ENCODE results near the gene KRTAP3-1. TPM values are rescaled to one million over a fixed set of nuclear protein-coding genes. Genes with fewer than 3 reads are reported as not detected.
"Not testable (repeated sequence)": the region's sequence is repeated elsewhere in the genome, so short reads cannot be mapped to it uniquely, and the experiment has no call there.

The KRTAP3-1 gene
- polyA plus RNA-seq, 1 donor from 2014 or later: not detected

DNA sequence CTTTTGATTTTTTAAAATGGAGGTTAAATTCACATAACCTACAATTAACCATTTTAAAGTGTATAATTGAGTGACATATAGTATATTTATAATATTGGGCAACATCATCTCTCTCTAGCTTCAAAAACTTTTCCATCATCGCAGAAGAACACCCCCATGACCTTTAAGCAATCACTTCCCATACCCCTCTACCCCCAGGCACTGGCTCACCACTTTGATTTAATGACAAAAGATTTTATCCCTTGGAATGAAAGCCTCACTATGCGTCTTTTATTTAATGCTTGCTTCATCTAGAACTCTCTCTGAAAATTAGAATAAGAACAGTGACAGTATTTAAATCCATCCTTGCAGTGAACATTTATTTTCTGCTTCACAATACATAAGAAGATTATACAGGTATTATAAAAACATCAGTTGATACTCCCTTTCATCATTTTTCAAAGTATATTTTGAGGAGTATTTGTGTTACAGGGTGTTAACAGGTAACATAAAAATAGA, 29.0 kb upstream of the KRTAP3-1 start:
- Histone ChIP-seq H4K20me1 (ENCODE audit: insufficient read depth) (no peaks in the 10 kb centered on the region), H3K4me3 (ENCODE audit: low read length) (no peak overlapping the region), H2AFZ (ENCODE audit: low read depth, low read length) (no peak overlapping the region), H3K4me2 (ENCODE audit: low read length) (no peak overlapping the region), H3K36me3 (ENCODE audit: insufficient read depth, low read length) (no peaks in the 10 kb centered on the region), H3F3A (ENCODE audit: insufficient read depth, low read length, poor library complexity, severe bottlenecking) (no peaks in the 10 kb centered on the region), H3K27me3 (ENCODE audit: insufficient read depth, low read depth, low read length) (no peaks in the 10 kb centered on the region), H3K79me2 (replicated peaks; ENCODE audit: insufficient read depth, low read length) (no peaks in the 10 kb centered on the region), H3K9me3 (ENCODE audit: low read length) (no peaks in the 10 kb centered on the region), H3K27ac (ENCODE audit: low read length) (no peak overlapping the region), H3K9me2 (ENCODE audit: insufficient read depth, low read length) (no peaks in the 10 kb centered on the region), H3K9ac (ENCODE audit: low read length) (no peak overlapping the region)
- TF ChIP-seq EZH2 (IDR thresholded peaks at IDR 0.05; ENCODE audit: borderline replicate concordance, insufficient read depth, low read length, poor library complexity, severe bottlenecking): no peak
- no peak for TF ChIP-seq CTCF (IDR thresholded peaks at IDR 0.05; ENCODE audit: poor library complexity, severe bottlenecking)
- TF ChIP-seq EP300 (conservative IDR thresholded peaks at IDR 0.05; ENCODE audit: poor library complexity, severe bottlenecking): no peak
- TF ChIP-seq TAF1 (IDR thresholded peaks at IDR 0.05; ENCODE audit: low read depth): no peak
- TF ChIP-seq RAD21 (conservative IDR thresholded peaks at IDR 0.05): no peak
- TF ChIP-seq MXI1 (conservative IDR thresholded peaks at IDR 0.05; ENCODE audit: poor library complexity, severe bottlenecking): no peak
- no peak for TF ChIP-seq POLR2AphosphoS5 (IDR thresholded peaks at IDR 0.05)
- no peak for TF ChIP-seq REST (IDR thresholded peaks at IDR 0.05; ENCODE audit: borderline replicate concordance)
- TF ChIP-seq SMC3 (conservative IDR thresholded peaks at IDR 0.05; ENCODE audit: poor library complexity): no peak

DNA sequence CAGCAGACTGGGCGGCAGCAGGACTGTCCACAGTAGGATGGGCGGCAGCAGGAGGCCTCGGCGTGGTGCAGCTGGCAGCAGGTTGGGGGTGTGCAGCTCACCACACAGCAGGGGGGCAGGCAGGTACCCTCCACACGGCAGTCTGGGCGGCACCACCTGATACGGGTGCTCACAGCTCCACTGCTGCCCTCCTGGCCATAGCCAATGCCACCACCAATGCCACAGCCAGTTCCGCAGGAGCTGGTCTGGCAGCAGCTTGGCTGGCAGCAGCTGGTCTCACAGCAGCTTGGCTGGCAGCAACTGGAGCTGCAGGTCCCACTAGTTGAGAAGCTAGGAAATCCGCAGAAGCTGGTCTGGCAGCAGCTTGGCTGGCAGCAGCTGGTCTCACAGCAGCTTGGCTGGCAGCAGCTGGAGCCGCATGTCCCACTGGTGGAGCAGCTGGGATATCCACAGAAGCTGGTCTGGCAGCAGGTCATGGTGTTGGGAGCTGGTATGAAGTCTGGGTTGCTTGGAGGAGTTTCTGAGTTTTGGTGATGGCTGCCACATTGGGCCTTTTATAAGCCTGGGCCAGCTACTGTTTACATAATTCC, 25.5 kb upstream of the KRTAP3-1 start, which contains the start of gene KRTAP1-3:
Gene KRTAP1-3 (minus strand): TSS at position 529 of the 590 bp plus-strand sequence. CDS start 53 bp downstream, at position 476.
- H3K27me3 ChIP-seq (ENCODE audit: insufficient read depth, low read depth, low read length); H3F3A ChIP-seq (ENCODE audit: insufficient read depth, low read length, poor library complexity, severe bottlenecking); H2AFZ ChIP-seq (ENCODE audit: low read depth, low read length); H3K4me2 ChIP-seq (ENCODE audit: low read length); H3K9me2 ChIP-seq (ENCODE audit: insufficient read depth, low read length); H4K20me1 ChIP-seq (ENCODE audit: insufficient read depth); H3K9ac ChIP-seq (ENCODE audit: low read length); H3K9me3 ChIP-seq (ENCODE audit: low read length); H3K4me3 ChIP-seq (ENCODE audit: low read length); H3K79me2 ChIP-seq (replicated peaks; ENCODE audit: insufficient read depth, low read length); H3K27ac ChIP-seq (ENCODE audit: low read length); H3K36me3 ChIP-seq (ENCODE audit: insufficient read depth, low read length): not testable (repeated sequence)

All from neural cell (in vitro differentiated cells).